K562 (cell line): ENCODE results near the gene DENND10.

Experiments
- BCL6 ChIP-seq: fragments of 250-450 bp; sonication (Bioruptor Pico); IDR thresholded peaks from 2 replicates; pipeline ENCODE4 v1.4.0; 2020
- CTCF ChIP-seq, 3 experiments: IDR thresholded peaks in 2 of 3; conservative IDR thresholded peaks in 1 of 3; 2 replicates each; pipeline ENCODE4 v1.5.1; 2011 to 2012; ENCODE audit warnings: low read length in 3 of 3, mild to moderate bottlenecking in 3 of 3, control low read depth in 2 of 3, improper control_type of control experiment in 1 of 3, inconsistent platforms in 1 of 3, low read depth in 1 of 3, mixed read lengths in 1 of 3, moderate library complexity in 1 of 3; ENCODE audit not compliant: insufficient read depth in 2 of 3
- EZH2 ChIP-seq: IDR thresholded peaks from 2 replicates; pipeline ENCODE4 v1.6.1; 2012; ENCODE audit warnings: low read depth, mild to moderate bottlenecking, inconsistent platforms, low read length, borderline replicate concordance
- HDGF ChIP-seq: fragments of 450-650 bp; IDR thresholded peaks from 2 replicates; pipeline ENCODE4 v1.6.1; 2016
- L3MBTL2 ChIP-seq: fragments of 450-650 bp; IDR thresholded peaks from 2 replicates; pipeline ENCODE4 v1.6.1; 2016; ENCODE audit warnings: mild to moderate bottlenecking, moderate library complexity
- MAFK ChIP-seq: IDR thresholded peaks from 2 replicates; pipeline ENCODE4 v1.6.1; 2011; ENCODE audit warnings: low read length, improper control_type of control experiment
- MTA1 ChIP-seq: fragments of 450-650 bp; IDR thresholded peaks from 2 replicates; pipeline ENCODE4 v1.6.1; 2017; ENCODE audit warnings: borderline replicate concordance
- NFE2L1 ChIP-seq: fragments of 450-650 bp; IDR thresholded peaks from 2 replicates; pipeline ENCODE4 v1.6.1; 2016; ENCODE audit warnings: missing genetic modification characterization, low read depth, mild to moderate bottlenecking, missing compliant biosample characterization, moderate library complexity, borderline replicate concordance
- PCBP1 ChIP-seq: fragments of 200-400 bp; formaldehyde crosslinking; IDR thresholded peaks from 2 replicates; pipeline ENCODE4 v1.6.1; 2018; ENCODE audit warnings: mild to moderate bottlenecking, low read depth, low read length; ENCODE audit not compliant: poor library complexity, severe bottlenecking
- SNRNP70 ChIP-seq: fragments of 200-400 bp; formaldehyde crosslinking; optimal IDR thresholded peaks from 2 replicates; pipeline ENCODE3; 2017; ENCODE audit warnings: low read depth, low read length
- TFAM ChIP-seq: fragments of 250-450 bp; sonication (Bioruptor Pico); conservative IDR thresholded peaks from 2 replicates; pipeline ENCODE4 v1.5.0; 2021; ENCODE audit warnings: mild to moderate bottlenecking, moderate library complexity
- XRCC5 ChIP-seq: fragments of 200-400 bp; formaldehyde crosslinking; IDR thresholded peaks from 2 replicates; pipeline ENCODE4 v1.6.1; 2017; ENCODE audit warnings: low read depth, mild to moderate bottlenecking, low read length
- ZNF696 ChIP-seq: fragments of 250-450 bp; sonication (Bioruptor Pico); conservative IDR thresholded peaks from 2 replicates; pipeline ENCODE4 v1.4.0; 2020; ENCODE audit warnings: mild to moderate bottlenecking, moderate library complexity
- TF ChIP-seq, protein P1 (sequence below): fragments of 250-450 bp; sonication (Bioruptor Pico); IDR thresholded peaks from 2 replicates; pipeline ENCODE4 v1.4.0; 2020; ENCODE audit warnings: mild to moderate bottlenecking, moderate library complexity

- TF ChIP-seq CTCF (IDR thresholded peaks at IDR 0.05 in 2 of 3, conservative IDR thresholded peaks at IDR 0.05 in 1 of 3; ENCODE audit: insufficient read depth in 2 of 3, low read depth in 1 of 3, low read length in 3 of 3), result no peak
- TF ChIP-seq BCL6 (CRISPR knock-in tag), result no peak
- TF ChIP-seq HDGF, result no peak
- no peak for TF ChIP-seq XRCC5
- TF ChIP-seq NFE2L1 (tag), result no peak
- no peak for TF ChIP-seq SNRNP70
- TF ChIP-seq MTA1, result no peak
- TF ChIP-seq PCBP1, result no peak
- no peak for TF ChIP-seq TFAM (CRISPR knock-in tag)
- no peak for TF ChIP-seq MAFK
- no peak for TF ChIP-seq ZNF696 (CRISPR knock-in tag)
- no peak for TF ChIP-seq L3MBTL2
- TF ChIP-seq, protein P1, sequence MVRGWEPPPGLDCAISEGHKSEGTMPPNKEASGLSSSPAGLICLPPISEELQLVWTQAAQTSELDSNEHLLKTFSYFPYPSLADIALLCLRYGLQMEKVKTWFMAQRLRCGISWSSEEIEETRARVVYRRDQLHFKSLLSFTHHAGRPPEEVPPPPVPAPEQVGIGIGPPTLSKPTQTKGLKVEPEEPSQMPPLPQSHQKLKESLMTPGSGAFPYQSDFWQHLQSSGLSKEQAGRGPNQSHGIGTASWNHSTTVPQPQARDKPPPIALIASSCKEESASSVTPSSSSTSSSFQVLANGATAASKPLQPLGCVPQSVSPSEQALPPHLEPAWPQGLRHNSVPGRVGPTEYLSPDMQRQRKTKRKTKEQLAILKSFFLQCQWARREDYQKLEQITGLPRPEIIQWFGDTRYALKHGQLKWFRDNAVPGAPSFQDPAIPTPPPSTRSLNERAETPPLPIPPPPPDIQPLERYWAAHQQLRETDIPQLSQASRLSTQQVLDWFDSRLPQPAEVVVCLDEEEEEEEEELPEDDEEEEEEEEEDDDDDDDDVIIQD (CRISPR knock-in tag), result no peak
- TF ChIP-seq EZH2, result no peak
Measured at GRCh38 chr10:119176166-119176565, 72.3 kb downstream of the DENND10 start.
